ENCODE results near the gene PTPRN2.
"Not testable (repeated sequence)": the region's sequence is repeated elsewhere in the genome, so short reads cannot be mapped to it uniquely, and the experiment has no call there.

The PTPRN2 gene

GRCh38 chr7:158278745-158279320 lies 308.8 kb downstream of the PTPRN2 start:
- H3K4me3 ChIP-seq (ENCODE audit: low read depth, low read length): no peak overlapping the region
- no peak for TF ChIP-seq CTCF (IDR thresholded peaks at IDR 0.05; ENCODE audit: low read depth, low read length)

- no peak for TF ChIP-seq CTCF (IDR thresholded peaks at IDR 0.05; ENCODE audit: low read depth, low read length)
- no peak overlapping the region for H3K4me3 ChIP-seq (ENCODE audit: low read depth, low read length)
Measured at GRCh38 chr7:158277219-158278141, 310.1 kb downstream of the PTPRN2 start.

- no peak overlapping the region for H3K4me3 ChIP-seq (ENCODE audit: low read depth, low read length)
- no peak for TF ChIP-seq CTCF (IDR thresholded peaks at IDR 0.05; ENCODE audit: low read depth, low read length)
Measured at GRCh38 chr7:158276414-158277218, 311.0 kb downstream of the PTPRN2 start.

DNA sequence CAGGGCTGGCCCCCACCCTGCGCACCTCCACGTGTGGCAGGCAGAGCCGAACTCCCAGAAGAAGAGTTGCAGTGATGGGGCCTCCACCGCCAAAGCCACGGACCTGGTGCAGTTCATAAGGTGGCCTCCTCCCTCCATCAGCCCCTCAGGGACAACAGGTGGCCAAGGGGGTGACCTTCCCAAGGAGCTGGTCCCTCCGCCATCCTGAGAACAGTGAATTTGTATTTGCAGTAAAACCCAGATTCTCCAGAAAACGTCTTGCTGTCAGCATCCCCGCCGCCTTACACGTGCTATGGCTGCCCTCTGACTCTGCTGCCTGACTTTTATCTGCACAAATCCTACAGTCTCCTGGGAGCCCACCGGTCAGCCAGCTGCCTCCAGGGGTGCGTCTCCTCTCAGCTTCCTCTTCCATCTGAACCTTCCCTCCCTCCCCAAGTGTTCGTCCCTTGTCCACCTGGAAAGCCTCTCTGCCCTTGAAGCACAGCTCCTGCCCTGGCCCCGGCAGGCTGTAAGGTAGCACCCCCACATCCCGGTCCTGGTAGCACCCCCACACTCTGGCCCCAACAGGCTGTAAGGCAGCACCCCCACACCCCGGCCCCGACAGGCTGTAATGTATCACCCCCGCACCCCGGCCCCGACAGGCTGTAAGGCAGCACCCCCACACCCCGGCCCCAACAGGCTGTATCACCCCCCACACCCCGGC lies 311.8 kb downstream of the PTPRN2 start:
- no peak for TF ChIP-seq CTCF (IDR thresholded peaks at IDR 0.05; ENCODE audit: low read depth, low read length)
- H3K4me3 ChIP-seq (ENCODE audit: low read depth, low read length): no peak overlapping the region

- H3K4me3 ChIP-seq (ENCODE audit: low read depth, low read length): no peak overlapping the region
- no peak for TF ChIP-seq CTCF (IDR thresholded peaks at IDR 0.05; ENCODE audit: low read depth, low read length)
Measured at GRCh38 chr7:158274996-158275395, 312.6 kb downstream of the PTPRN2 start.

DNA sequence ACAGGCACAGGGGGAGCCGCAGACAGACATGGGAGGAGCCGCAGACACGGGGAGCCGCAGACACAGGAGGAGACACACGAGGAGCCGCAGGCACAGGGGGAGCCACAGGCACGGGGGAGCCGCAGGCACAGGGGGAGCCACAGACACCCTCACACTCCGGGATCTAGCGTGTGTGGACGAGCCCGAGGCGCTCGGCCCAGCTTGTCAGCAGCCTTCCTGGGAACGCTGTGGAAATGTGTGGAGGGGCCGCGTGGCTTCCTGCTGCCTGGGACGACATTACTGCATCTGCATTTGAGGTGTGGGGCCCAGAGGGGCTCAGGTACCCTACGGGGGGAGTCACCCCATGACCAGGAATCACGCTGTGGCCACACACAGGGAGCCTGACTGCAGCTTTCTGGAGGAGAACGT lies 313.2 kb downstream of the PTPRN2 start:
- H3K4me3 ChIP-seq (ENCODE audit: low read depth, low read length): no peak overlapping the region
- no peak for TF ChIP-seq CTCF (IDR thresholded peaks at IDR 0.05; ENCODE audit: low read depth, low read length)

DNA sequence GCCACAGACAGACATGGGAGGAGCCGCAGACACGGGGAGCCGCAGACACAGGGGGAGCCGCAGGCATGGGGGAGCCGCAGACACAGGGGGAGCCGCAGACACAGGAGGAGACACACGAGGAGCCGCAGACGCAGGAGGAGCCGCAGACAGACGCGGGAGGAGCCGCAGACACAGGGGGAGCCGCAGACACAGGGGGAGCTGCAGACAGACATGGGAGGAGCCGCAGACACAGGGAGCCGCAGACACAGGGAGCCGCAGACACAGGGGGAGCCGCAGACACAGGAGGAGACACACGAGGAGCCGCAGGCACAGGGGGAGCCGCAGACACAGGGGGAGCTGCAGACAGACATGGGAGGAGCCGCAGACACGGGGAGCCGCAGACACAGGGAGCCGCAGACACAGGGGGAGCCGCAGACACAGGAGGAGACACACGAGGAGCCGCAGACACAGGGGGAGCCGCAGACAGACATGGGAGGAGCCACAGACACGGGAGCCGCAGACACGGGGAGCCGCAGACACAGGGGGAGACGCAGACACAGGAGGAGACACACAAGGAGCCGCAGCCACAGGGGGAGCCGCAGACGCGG lies 313.8 kb downstream of the PTPRN2 start:
- H3K4me3 ChIP-seq (ENCODE audit: low read depth, low read length): not testable (repeated sequence)

Measured in WI38 (cell line).